ENCODE results near the gene LARGE1.

LARGE1 gene

DNA sequence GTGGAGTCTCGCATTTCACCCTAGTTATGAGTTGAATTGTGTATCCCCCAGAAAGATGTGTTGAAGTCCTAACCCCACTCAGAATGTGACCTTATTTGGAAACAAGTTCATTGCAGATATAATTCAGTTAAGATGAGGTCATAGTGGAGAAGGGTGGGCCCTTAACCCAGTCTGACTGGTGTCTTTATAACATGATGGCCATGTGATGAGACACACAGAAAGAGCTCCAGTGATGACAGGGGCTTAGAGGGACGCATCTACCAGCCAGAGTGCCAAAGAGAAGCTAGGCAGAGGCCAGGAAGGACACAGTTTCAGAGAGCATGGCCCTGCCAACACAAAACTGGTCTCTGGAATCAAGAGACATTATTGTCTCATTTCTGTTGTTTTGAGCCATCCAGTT is 50.3 kb downstream of the LARGE1 start:
- no peak for FAIRE-seq
- TF ChIP-seq, protein P1, sequence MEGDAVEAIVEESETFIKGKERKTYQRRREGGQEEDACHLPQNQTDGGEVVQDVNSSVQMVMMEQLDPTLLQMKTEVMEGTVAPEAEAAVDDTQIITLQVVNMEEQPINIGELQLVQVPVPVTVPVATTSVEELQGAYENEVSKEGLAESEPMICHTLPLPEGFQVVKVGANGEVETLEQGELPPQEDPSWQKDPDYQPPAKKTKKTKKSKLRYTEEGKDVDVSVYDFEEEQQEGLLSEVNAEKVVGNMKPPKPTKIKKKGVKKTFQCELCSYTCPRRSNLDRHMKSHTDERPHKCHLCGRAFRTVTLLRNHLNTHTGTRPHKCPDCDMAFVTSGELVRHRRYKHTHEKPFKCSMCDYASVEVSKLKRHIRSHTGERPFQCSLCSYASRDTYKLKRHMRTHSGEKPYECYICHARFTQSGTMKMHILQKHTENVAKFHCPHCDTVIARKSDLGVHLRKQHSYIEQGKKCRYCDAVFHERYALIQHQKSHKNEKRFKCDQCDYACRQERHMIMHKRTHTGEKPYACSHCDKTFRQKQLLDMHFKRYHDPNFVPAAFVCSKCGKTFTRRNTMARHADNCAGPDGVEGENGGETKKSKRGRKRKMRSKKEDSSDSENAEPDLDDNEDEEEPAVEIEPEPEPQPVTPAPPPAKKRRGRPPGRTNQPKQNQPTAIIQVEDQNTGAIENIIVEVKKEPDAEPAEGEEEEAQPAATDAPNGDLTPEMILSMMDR (IDR thresholded peaks at IDR 0.05; ENCODE audit: insufficient read depth, missing control alignments) = no peak

DNA sequence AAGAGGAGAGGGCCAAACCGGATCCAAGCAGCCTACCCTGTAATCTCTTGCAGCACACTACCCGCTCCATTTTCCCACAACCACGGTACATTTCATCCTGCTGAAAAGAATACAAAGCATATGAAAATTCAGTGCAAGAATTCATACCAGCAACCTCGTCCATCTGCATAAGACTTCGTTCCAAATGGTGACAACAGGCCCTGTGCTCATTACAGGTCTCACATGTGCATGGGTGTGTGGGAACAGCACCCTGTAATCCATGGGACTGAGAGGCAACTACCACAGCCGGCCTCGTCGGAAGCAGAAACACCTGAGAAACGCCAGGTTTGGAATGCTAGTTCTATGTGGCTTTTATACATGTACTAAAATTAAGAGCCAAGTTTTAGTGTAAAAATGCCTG is 52.3 kb downstream of the LARGE1 start:
- TF ChIP-seq, protein P1 (IDR thresholded peaks at IDR 0.05; ENCODE audit: insufficient read depth, missing control alignments) = no peak
- DNase-seq (ENCODE audit: insufficient read length, low spot score) (no peak), FAIRE-seq (no peak)

More for the DNA sequence above, 50.3 kb downstream of the LARGE1 start:
- no peak for DNase-seq (ENCODE audit: insufficient read length, low spot score)

DNA sequence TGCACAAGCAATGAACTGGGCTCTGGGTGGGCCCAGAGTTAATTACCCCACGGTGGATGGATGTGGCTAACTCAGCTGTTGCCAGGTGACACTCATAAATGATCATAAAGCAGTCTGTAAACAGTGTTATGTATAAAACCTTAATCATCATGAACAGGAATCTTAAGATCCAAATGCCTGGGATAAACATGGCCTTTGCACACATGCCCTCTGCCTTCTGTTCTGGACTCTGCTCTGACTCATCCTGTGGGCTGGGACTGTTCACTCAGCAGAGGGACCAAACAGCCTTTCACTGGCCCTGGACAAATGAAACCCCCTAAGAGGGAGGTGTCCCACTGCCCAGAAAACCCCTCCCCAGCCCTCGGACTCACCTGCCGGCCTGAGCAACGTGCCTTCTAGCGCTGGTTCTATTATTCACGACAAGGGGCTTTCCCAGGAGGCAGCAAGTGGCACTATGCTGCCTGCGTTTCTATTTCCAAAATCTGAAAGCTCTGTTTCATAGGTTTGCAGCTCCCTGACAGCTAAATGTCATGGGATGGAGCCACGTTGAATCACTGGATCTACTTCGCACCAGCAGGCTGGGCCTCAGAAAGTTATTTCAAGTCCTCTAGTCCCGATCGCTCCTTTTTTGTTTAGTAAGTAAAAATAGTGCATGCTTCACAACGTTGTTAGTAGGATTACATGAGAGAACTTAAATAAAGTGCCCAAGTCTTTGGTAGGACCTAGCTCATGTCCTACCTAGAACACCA is 53.0 kb downstream of the LARGE1 start:
- DNase-seq (ENCODE audit: insufficient read length, low spot score) (no peak), FAIRE-seq (no peak)
- TF ChIP-seq, protein P1 (IDR thresholded peaks at IDR 0.05; ENCODE audit: insufficient read depth, missing control alignments) = no peak

DNA sequence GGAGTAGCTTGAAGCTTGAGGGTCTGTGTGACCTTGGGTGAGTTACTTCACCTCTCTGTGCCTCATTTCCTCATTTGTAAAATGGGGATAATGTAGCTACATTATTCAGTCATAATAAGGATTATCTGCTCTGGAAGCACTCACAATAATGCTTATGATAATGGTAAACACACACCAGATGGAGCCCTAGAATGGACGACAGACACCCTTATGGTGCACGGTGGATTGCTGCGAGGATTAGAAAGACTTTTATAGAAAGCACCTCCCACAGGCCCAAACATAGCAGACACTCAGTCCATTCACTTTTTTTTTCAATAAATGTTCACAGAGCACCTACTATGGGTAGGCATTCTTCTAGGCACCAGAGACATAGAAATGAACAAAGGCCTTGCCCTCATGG is 53.8 kb downstream of the LARGE1 start:
- FAIRE-seq = no peak
- TF ChIP-seq, protein P1 (IDR thresholded peaks at IDR 0.05; ENCODE audit: insufficient read depth, missing control alignments) = no peak
- DNase-seq (ENCODE audit: insufficient read length, low spot score) = no peak

DNA sequence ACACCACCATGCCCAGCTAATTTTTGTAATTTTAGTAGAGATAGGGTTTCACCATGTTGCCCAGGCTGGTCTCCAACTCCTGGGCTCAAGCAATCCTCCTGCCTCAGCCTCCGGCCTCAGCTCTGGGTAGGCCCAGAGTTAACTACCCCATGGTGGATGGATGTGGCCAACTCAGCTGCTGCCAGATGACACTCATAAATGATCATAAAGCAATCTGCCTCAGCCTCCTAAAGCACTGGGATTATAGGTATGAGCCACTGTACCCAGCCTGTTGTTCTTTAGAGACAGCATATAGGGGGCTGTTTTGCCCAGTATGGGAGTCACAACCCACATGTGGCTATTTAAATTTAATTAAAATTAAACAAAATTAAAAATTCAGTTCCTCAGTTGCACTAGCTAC is 54.3 kb downstream of the LARGE1 start:
- FAIRE-seq = no peak
- TF ChIP-seq, protein P1 (IDR thresholded peaks at IDR 0.05; ENCODE audit: insufficient read depth, missing control alignments) = no peak
- DNase-seq (ENCODE audit: insufficient read length, low spot score) = no peak

DNA sequence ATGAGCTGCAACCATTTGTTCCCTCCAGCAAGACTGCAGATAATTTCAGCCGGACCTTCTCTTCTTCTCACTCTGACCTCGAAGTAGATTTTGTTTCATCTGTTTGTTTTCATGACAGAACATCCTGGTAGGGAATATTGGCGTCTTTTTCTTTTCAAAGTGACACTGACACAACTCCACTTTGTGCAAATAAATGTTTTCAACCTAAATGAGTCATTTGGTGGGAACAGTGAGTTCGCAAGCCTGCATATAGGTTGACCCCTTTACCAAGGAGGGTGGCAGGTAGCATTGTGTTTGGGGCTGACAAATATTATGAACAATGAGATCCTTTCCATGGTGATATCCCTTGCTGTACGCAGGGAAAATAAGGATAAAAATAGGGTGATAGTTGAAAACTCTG is 55.0 kb downstream of the LARGE1 start:
- FAIRE-seq (no peak), DNase-seq (ENCODE audit: insufficient read length, low spot score) (no peak)
- TF ChIP-seq, protein P1 (IDR thresholded peaks at IDR 0.05; ENCODE audit: insufficient read depth, missing control alignments) = no peak

DNA sequence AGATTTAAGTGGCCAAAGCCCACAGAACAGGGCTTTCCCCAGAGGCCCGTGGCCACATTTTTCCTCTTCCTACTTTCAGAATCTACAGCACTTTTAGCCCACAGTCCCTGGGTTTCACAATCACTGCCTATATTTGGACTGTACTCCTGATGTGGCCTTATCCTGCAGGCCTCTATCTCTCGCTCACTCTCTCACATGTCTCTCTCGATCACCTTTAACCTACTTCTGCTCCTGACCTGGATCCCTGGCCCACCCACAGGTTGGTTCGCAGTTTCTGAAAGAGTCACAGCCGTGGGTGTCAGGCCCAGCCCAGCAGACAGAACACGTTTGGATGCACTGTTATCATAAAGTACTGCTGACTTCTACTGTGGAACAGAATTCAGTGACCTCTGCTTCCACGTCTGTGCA is 55.5 kb downstream of the LARGE1 start:
- FAIRE-seq (no peak), DNase-seq (ENCODE audit: insufficient read length, low spot score) (no peak)
- TF ChIP-seq, protein P1 (IDR thresholded peaks at IDR 0.05; ENCODE audit: insufficient read depth, missing control alignments) = no peak
